Transverse colon (tissue), 4 donors: Measurements from ENCODE around the gene TAS2R9. TPM values are rescaled to one million over a fixed set of nuclear protein-coding genes. Genes with fewer than 3 reads are reported as not detected.

Experiments used
- DNase-seq: peaks from one replicate; pipeline ENCODE4 v3.0.0-alpha.2; 2019
- H3K27ac ChIP-seq, 4 donors: fragments of 200-600 bp; sonication (generic); 2 replicates each; pipeline ENCODE4 v1.5.1; 2016 to 2018; ENCODE audit warnings: inconsistent platforms in 4 of 4
- H3K27me3 ChIP-seq: fragments of 200-600 bp; sonication (generic); 2 replicates; pipeline ENCODE4 v1.5.1; 2017; ENCODE audit warnings: inconsistent platforms
- H3K36me3 ChIP-seq, 4 donors: fragments of 200-600 bp; sonication (generic); 2 replicates each; pipeline ENCODE4 v1.5.1; 2017 to 2019; ENCODE audit warnings: inconsistent platforms in 4 of 4
- H3K4me1 ChIP-seq, 4 donors: fragments of 200-600 bp; sonication (generic); 2 replicates each; pipeline ENCODE4 v1.5.1; 2017 to 2020; ENCODE audit warnings: inconsistent platforms in 4 of 4
- H3K4me3 ChIP-seq, 4 donors: fragments of 200-600 bp; sonication (generic); 1 replicate in 1 of 4; 2 replicates in 3 of 4; pipeline versions ENCODE4 v1.5.1 to v1.6.1; 2017 to 2019; ENCODE audit warnings: inconsistent platforms in 4 of 4
- H3K9me3 ChIP-seq, 2 donors: fragments of 200-600 bp; sonication (generic); 2 replicates each; pipeline ENCODE4 v1.5.1; 2017 to 2019; ENCODE audit warnings: inconsistent platforms in 2 of 2
- CTCF ChIP-seq, 5 experiments: fragments of 200-600 bp in 3 of 5; fragments of 450-650 bp in 2 of 5; sonication (generic) in 3 of 5; IDR thresholded peaks; 1 replicate in 2 of 5; 2 replicates in 3 of 5; pipeline ENCODE4 v1.5.1; 2016 to 2017; ENCODE audit warnings: antibody characterized with exemption in 5 of 5, inconsistent platforms in 3 of 5, mild to moderate bottlenecking in 2 of 5, moderate library complexity in 1 of 5
- EP300 ChIP-seq: sonication (generic); formaldehyde crosslinking; IDR thresholded peaks from one replicate; pipeline ENCODE4 v1.6.1; 2017; ENCODE audit warnings: antibody characterized with exemption, low read depth
- POLR2A ChIP-seq: fragments of 450-650 bp; IDR thresholded peaks from one replicate; pipeline ENCODE4 v1.6.1; 2016; ENCODE audit warnings: antibody characterized with exemption, mild to moderate bottlenecking, moderate library complexity
- POLR2AphosphoS5 ChIP-seq, 3 donors: sonication (generic); formaldehyde crosslinking; IDR thresholded peaks; one replicate each; pipeline ENCODE4 v1.6.1; 2016; ENCODE audit warnings: antibody characterized with exemption in 3 of 3
- WGBS, 2 donors: methylation state at CpG; one replicate each; pipeline ENCODE4 v1.1.5; 2018; ENCODE audit warnings: low coverage in 1 of 2; 5-methylcytosine and 5-hydroxymethylcytosine counted together
- in situ Hi-C, 4 donors: fragments of 200-750 bp; cut with MboI; loops; one replicate each; pipeline versions ENCODE4 v1.15.0 to v1.15.1; 2017; ENCODE audit warnings: low sequenced_read_pairs in 3 of 4, low pct_ligation_motif_present in 1 of 4, low pct_unique_long_range_greater_than_20kb in 1 of 4
- intact Hi-C: fragments of 100-400 bp; cut with DNase I; formaldehyde crosslinking; loops from one replicate; pipeline ENCODE4 v1.15.1; 2023; ENCODE audit warnings: low total_unique reads
- total RNA-seq, 4 donors: library from RNA; depleted of rRNA; stranded (reverse); fragments of >200 nt; gene quantifications; one replicate each; pipeline ENCODE4 v1.1.0, GENCODE V29; 2016

Gene TAS2R9
- total RNA-seq, 4 donors from 2014 or later: not detected

- WGBS, 2 donors: 86 to 90% methylated on average over 3 of the region's 3 CpGs
- H3K4me1 ChIP-seq: no peaks in the 10 kb centered on the region
- H3K4me3 ChIP-seq: no peak within 1 kb of the TSS
- DNase-seq: no peak
- H3K27me3 ChIP-seq: no peaks in the 10 kb centered on the region
- no peak for TF ChIP-seq POLR2AphosphoS5 (IDR thresholded peaks at IDR 0.05)
- TF ChIP-seq EP300: no peak
- no peak for TF ChIP-seq CTCF (IDR thresholded peaks at IDR 0.05)
- no peak for TF ChIP-seq POLR2A
- H3K36me3 ChIP-seq: no peaks in the 10 kb centered on the region
- H3K9me3 ChIP-seq: no peaks in the 10 kb centered on the region
- intact Hi-C loops: no loop called here
- in situ Hi-C loops: no loop called here
- no peak within 1 kb of the TSS for H3K27ac ChIP-seq
Measured at GRCh38 chr12:10826258-10826657, 16.3 kb upstream of the TAS2R9 start, which contains the start of gene TAS2R10. TAS2R10 (minus strand) TSS chr12:10826358; CDS start chr12:10826269, 89 bp downstream.

GRCh38 chr12:10824957-10825356 lies 15.0 kb upstream of the TAS2R9 start:
- Histone ChIP-seq H3K27ac (no peak overlapping the region), H3K4me1 (no peaks in the 10 kb centered on the region), H3K27me3 (no peaks in the 10 kb centered on the region), H3K36me3 (no peaks in the 10 kb centered on the region), H3K4me3 (no peak overlapping the region), H3K9me3 (no peaks in the 10 kb centered on the region)
- no peak for DNase-seq
- 79% methylated on average over 3 of the region's 3 CpGs; no CpG with 5 or more reads in 1 of the 2 donors for WGBS, 2 donors
- in situ Hi-C loops (no loop called here), intact Hi-C loops (no loop called here)
- TF ChIP-seq CTCF (IDR thresholded peaks at IDR 0.05) (no peak), EP300 (no peak), POLR2AphosphoS5 (IDR thresholded peaks at IDR 0.05) (no peak), POLR2A (no peak)

- Histone ChIP-seq H3K4me1 (no peaks in the 10 kb centered on the region), H3K27ac (no peak overlapping the region), H3K4me3 (no peak overlapping the region), H3K27me3 (no peaks in the 10 kb centered on the region), H3K36me3 (no peaks in the 10 kb centered on the region), H3K9me3 (no peaks in the 10 kb centered on the region)
- in situ Hi-C loops (no loop called here), intact Hi-C loops (no loop called here)
- WGBS, 2 donors: 59 to 66% methylated on average over 3 of the region's 3 CpGs
- no peak for DNase-seq
- TF ChIP-seq POLR2A (no peak), EP300 (no peak), POLR2AphosphoS5 (IDR thresholded peaks at IDR 0.05) (no peak), CTCF (IDR thresholded peaks at IDR 0.05) (no peak)
Measured at GRCh38 chr12:10811883-10812536, 2.0 kb upstream of the TAS2R9 start.

- intact Hi-C loops: no loop called here
- 55 to 59% methylated on average over 1 of the region's 1 CpG for WGBS, 2 donors
- Histone ChIP-seq H3K27ac (no peak within 1 kb of the TSS), H3K4me1 (no peaks in the 10 kb centered on the region), H3K27me3 (no peaks in the 10 kb centered on the region), H3K4me3 (no peak within 1 kb of the TSS), H3K36me3 (no peaks in the 10 kb centered on the region), H3K9me3 (no peaks in the 10 kb centered on the region)
- in situ Hi-C loops: no loop called here
- no peak for DNase-seq
- no peak for TF ChIP-seq POLR2AphosphoS5 (IDR thresholded peaks at IDR 0.05)
- TF ChIP-seq EP300: no peak
- TF ChIP-seq CTCF (IDR thresholded peaks at IDR 0.05): no peak
- no peak for TF ChIP-seq POLR2A
Measured at GRCh38 chr12:10807186-10807585, 2.8 kb downstream of the TAS2R9 start, which contains the start of gene TAS2R8. TAS2R8 (minus strand) TSS chr12:10807286; CDS start chr12:10806980, 306 bp downstream.
